ENCODE measurements around the gene ADGRD1. TPM values are rescaled to one million over a fixed set of nuclear protein-coding genes. Genes with fewer than 3 reads are reported as not detected.

The ADGRD1 gene
- total RNA-seq, 3 donors from 2014 or later = 0.45 TPM; not detected in 2

GRCh38 chr12:131076791-131077747, 123.4 kb downstream of the ADGRD1 start:
- Mint-ChIP-seq H3K9me3 (no peaks in the 10 kb centered on the region), H3K4me1 (ENCODE audit: low read depth) (no peaks in the 10 kb centered on the region), H3K27me3 (ENCODE audit: low read depth) (no peaks in the 10 kb centered on the region), H3K4me3 (no peak overlapping the region), H3K36me3 (ENCODE audit: insufficient read depth) (no peaks in the 10 kb centered on the region)
- ATAC-seq (no peak), DNase-seq (no peak)

GRCh38 chr12:131077931-131078391, 124.3 kb downstream of the ADGRD1 start:
- ATAC-seq = no peak
- DNase-seq = no peak

GRCh38 chr12:131082290-131083194, 128.8 kb downstream of the ADGRD1 start:
- DNase-seq = no peak
- no peaks in the 10 kb centered on the region for H3K36me3 Mint-ChIP-seq (ENCODE audit: insufficient read depth)
- H3K4me3 Mint-ChIP-seq = no peak overlapping the region
- no peaks in the 10 kb centered on the region for H3K4me1 Mint-ChIP-seq (ENCODE audit: low read depth)
- no peak for ATAC-seq
- no peaks in the 10 kb centered on the region for H3K9me3 Mint-ChIP-seq
- peaks cover 2% of the 10 kb centered on the region for H3K27me3 Mint-ChIP-seq (ENCODE audit: low read depth)

More at GRCh38 chr12:131077931-131078391, 124.3 kb downstream of the ADGRD1 start:
- no peaks in the 10 kb centered on the region for H3K36me3 Mint-ChIP-seq (ENCODE audit: insufficient read depth)
- H3K27me3 Mint-ChIP-seq (ENCODE audit: low read depth) = no peaks in the 10 kb centered on the region
- H3K4me3 Mint-ChIP-seq = no peak overlapping the region
- no peaks in the 10 kb centered on the region for H3K4me1 Mint-ChIP-seq (ENCODE audit: low read depth)
- H3K9me3 Mint-ChIP-seq = no peaks in the 10 kb centered on the region

GRCh38 chr12:131084341-131085011, 130.8 kb downstream of the ADGRD1 start:
- Mint-ChIP-seq H3K4me3 (no peak overlapping the region), H3K36me3 (ENCODE audit: insufficient read depth) (no peaks in the 10 kb centered on the region), H3K4me1 (ENCODE audit: low read depth) (no peaks in the 10 kb centered on the region), H3K9me3 (no peaks in the 10 kb centered on the region), H3K27me3 (ENCODE audit: low read depth) (peaks cover 2% of the 10 kb centered on the region)
- ATAC-seq = no peak
- no peak for DNase-seq

- no peaks in the 10 kb centered on the region for H3K4me1 Mint-ChIP-seq (ENCODE audit: low read depth)
- H3K4me3 Mint-ChIP-seq = no peak overlapping the region
- ATAC-seq (no peak), DNase-seq (no peak)
- H3K9me3 Mint-ChIP-seq = no peaks in the 10 kb centered on the region
- peaks cover 2% of the 10 kb centered on the region for H3K27me3 Mint-ChIP-seq (ENCODE audit: low read depth)
- no peaks in the 10 kb centered on the region for H3K36me3 Mint-ChIP-seq (ENCODE audit: insufficient read depth)
Observed at GRCh38 chr12:131085125-131085815, 131.6 kb downstream of the ADGRD1 start.

- H3K36me3 Mint-ChIP-seq (ENCODE audit: insufficient read depth) = no peaks in the 10 kb centered on the region
- H3K27me3 Mint-ChIP-seq (ENCODE audit: low read depth) = peaks cover 2% of the 10 kb centered on the region
- ATAC-seq (no peak), DNase-seq (no peak)
- H3K4me1 Mint-ChIP-seq (ENCODE audit: low read depth) = peaks cover 2% of the 10 kb centered on the region
- H3K4me3 Mint-ChIP-seq = no peak overlapping the region
- no peaks in the 10 kb centered on the region for H3K9me3 Mint-ChIP-seq
Observed at GRCh38 chr12:131085816-131086591, 132.3 kb downstream of the ADGRD1 start.

- no peak for DNase-seq
Observed at GRCh38 chr12:131087302-131087818, 133.7 kb downstream of the ADGRD1 start.

GRCh38 chr12:131087991-131088700, 134.4 kb downstream of the ADGRD1 start:
- DNase-seq (no peak), ATAC-seq (no peak)
- peaks cover 2% of the 10 kb centered on the region for H3K27me3 Mint-ChIP-seq (ENCODE audit: low read depth)
- H3K4me1 Mint-ChIP-seq (ENCODE audit: low read depth) = peaks cover 11% of the 10 kb centered on the region
- H3K36me3 Mint-ChIP-seq (ENCODE audit: insufficient read depth) = no peaks in the 10 kb centered on the region
- H3K9me3 Mint-ChIP-seq = no peaks in the 10 kb centered on the region
- H3K4me3 Mint-ChIP-seq = no peak overlapping the region

More at GRCh38 chr12:131087302-131087818, 133.7 kb downstream of the ADGRD1 start:
- peaks cover 2% of the 10 kb centered on the region for H3K27me3 Mint-ChIP-seq (ENCODE audit: low read depth)
- no peak for ATAC-seq
- H3K9me3 Mint-ChIP-seq = no peaks in the 10 kb centered on the region
- peaks cover 9% of the 10 kb centered on the region for H3K4me1 Mint-ChIP-seq (ENCODE audit: low read depth)
- H3K4me3 Mint-ChIP-seq = no peak overlapping the region
- H3K36me3 Mint-ChIP-seq (ENCODE audit: insufficient read depth) = no peaks in the 10 kb centered on the region

GRCh38 chr12:131088701-131089530, 135.2 kb downstream of the ADGRD1 start:
- H3K4me3 Mint-ChIP-seq = no peak overlapping the region
- H3K9me3 Mint-ChIP-seq = no peaks in the 10 kb centered on the region
- H3K27me3 Mint-ChIP-seq (ENCODE audit: low read depth) = no peaks in the 10 kb centered on the region
- peaks cover 18% of the 10 kb centered on the region for H3K4me1 Mint-ChIP-seq (ENCODE audit: low read depth)
- DNase-seq (no peak), ATAC-seq (no peak)
- H3K36me3 Mint-ChIP-seq (ENCODE audit: insufficient read depth) = no peaks in the 10 kb centered on the region

- Mint-ChIP-seq H3K36me3 (ENCODE audit: insufficient read depth) (no peaks in the 10 kb centered on the region), H3K27me3 (ENCODE audit: low read depth) (no peaks in the 10 kb centered on the region), H3K4me1 (ENCODE audit: low read depth) (peaks cover 18% of the 10 kb centered on the region), H3K4me3 (no peak overlapping the region), H3K9me3 (no peaks in the 10 kb centered on the region)
- no peak for ATAC-seq
- DNase-seq = no peak
Observed at GRCh38 chr12:131089531-131090273, 136.0 kb downstream of the ADGRD1 start.

All from activated T-cell treated with anti-CD3 and anti-CD28 coated beads, Interleukin-2, amount 50 U/mL, for 4 hours (primary cell).